ENCODE measurements around the gene METTL1.

DNA sequence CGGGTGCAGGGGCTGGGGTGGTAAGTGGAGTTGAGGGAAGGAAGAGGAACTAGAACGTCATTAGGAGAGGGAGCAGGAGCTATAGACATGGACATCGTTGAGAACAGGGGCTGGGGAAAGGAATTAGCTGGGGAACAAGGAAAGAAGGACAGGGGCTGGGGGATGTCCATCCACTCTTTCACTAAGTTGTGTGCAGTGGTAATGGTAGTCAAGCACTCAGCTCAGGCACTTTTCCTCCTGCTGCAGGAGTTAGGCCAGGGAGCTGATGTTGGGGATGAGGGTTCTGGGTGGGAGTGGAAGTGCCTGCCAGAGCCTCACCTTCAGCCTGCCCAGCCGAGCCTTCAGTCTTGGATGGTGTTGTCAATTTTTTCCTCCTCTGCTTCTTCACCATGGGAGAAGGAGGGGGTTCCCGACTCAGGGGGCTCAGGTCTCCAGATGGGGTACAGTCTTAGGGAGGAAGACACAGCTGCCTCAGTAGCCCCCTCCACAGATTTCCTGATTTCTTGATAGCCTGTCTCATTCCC, 42.5 kb downstream of the METTL1 start:
- TF ChIP-seq EP300 (IDR thresholded peaks at IDR 0.05) (no peak), POLR2A (IDR thresholded peaks at IDR 0.05) (no peak)

Measured in tibial nerve (tissue), 3 donors.